Activated T-cell treated with anti-CD3 and anti-CD28 coated beads, Interleukin-2, amount 50 U/mL, for 72 hours (primary cell): ENCODE data around the gene LIN37. TPM values are rescaled to one million over a fixed set of nuclear protein-coding genes. Genes with fewer than 3 reads are reported as not detected.

Experiments
- ATAC-seq, 2 donors: fragments of 150-1000 bp; cut with Tn5 transposase; replicated peaks in 1 of 2; 2 replicates each; pipeline ENCODE4 v1.10.0; 2021; ENCODE audit warnings: moderate library complexity in 2 of 2, mild to moderate bottlenecking in 1 of 2
- DNase-seq, 2 donors: peaks; one replicate each; pipeline ENCODE4 v3.0.0; 2021 to 2022; ENCODE audit warnings: mixed read lengths in 1 of 2
- H3K27ac Mint-ChIP-seq: one replicate; pipeline ENCODE4 v1.8.0; 2022; ENCODE audit warnings: mild to moderate bottlenecking, moderate library complexity, mixed read lengths
- H3K27me3 Mint-ChIP-seq: one replicate; pipeline ENCODE4 v1.8.0; 2022; ENCODE audit warnings: low read depth, mixed read lengths
- H3K36me3 Mint-ChIP-seq, 2 donors: one replicate each; pipeline ENCODE4 v1.8.0; 2022; ENCODE audit warnings: mixed read lengths in 2 of 2, mild to moderate bottlenecking in 1 of 2; ENCODE audit not compliant: insufficient read depth in 2 of 2
- H3K4me1 Mint-ChIP-seq: one replicate; pipeline ENCODE4 v1.8.0; 2022; ENCODE audit warnings: low read depth, mixed read lengths
- H3K4me3 Mint-ChIP-seq, 2 donors: one replicate each; pipeline ENCODE4 v1.8.0; 2022; ENCODE audit warnings: mild to moderate bottlenecking in 2 of 2, mixed read lengths in 2 of 2, moderate library complexity in 2 of 2
- H3K9me3 Mint-ChIP-seq, 2 donors: one replicate each; pipeline ENCODE4 v1.8.0; 2022; ENCODE audit warnings: mixed read lengths in 2 of 2
- total RNA-seq, 2 donors: library from RNA; stranded (reverse); gene quantifications; one replicate each; pipeline ENCODE4 v1.2.3, GENCODE V29; 2022

Gene LIN37
- total RNA-seq, 2 donors from 2014 or later: 11.4 to 14.3 TPM

GRCh38 chr19:35781650-35782049 lies 33.3 kb downstream of the LIN37 start:
- H3K4me3 Mint-ChIP-seq: no peak overlapping the region
- no peaks in the 10 kb centered on the region for H3K9me3 Mint-ChIP-seq
- no peak for DNase-seq
- no peak overlapping the region for H3K27ac Mint-ChIP-seq
- H3K36me3 Mint-ChIP-seq: peaks cover 0 to 3% of the 10 kb centered on the region in 2 donors
- H3K4me1 Mint-ChIP-seq: peaks cover 4% of the 10 kb centered on the region
- H3K27me3 Mint-ChIP-seq: no peaks in the 10 kb centered on the region
- ATAC-seq: no peak

- no peak for DNase-seq
- Mint-ChIP-seq H3K9me3 (no peaks in the 10 kb centered on the region), H3K36me3 (peaks cover 0 to 3% of the 10 kb centered on the region in 2 donors), H3K4me1 (no peaks in the 10 kb centered on the region), H3K27me3 (no peaks in the 10 kb centered on the region), H3K27ac (no peak overlapping the region), H3K4me3 (no peak overlapping the region)
- ATAC-seq: no peak
Observed at GRCh38 chr19:35782589-35782988, 34.2 kb downstream of the LIN37 start.

DNA sequence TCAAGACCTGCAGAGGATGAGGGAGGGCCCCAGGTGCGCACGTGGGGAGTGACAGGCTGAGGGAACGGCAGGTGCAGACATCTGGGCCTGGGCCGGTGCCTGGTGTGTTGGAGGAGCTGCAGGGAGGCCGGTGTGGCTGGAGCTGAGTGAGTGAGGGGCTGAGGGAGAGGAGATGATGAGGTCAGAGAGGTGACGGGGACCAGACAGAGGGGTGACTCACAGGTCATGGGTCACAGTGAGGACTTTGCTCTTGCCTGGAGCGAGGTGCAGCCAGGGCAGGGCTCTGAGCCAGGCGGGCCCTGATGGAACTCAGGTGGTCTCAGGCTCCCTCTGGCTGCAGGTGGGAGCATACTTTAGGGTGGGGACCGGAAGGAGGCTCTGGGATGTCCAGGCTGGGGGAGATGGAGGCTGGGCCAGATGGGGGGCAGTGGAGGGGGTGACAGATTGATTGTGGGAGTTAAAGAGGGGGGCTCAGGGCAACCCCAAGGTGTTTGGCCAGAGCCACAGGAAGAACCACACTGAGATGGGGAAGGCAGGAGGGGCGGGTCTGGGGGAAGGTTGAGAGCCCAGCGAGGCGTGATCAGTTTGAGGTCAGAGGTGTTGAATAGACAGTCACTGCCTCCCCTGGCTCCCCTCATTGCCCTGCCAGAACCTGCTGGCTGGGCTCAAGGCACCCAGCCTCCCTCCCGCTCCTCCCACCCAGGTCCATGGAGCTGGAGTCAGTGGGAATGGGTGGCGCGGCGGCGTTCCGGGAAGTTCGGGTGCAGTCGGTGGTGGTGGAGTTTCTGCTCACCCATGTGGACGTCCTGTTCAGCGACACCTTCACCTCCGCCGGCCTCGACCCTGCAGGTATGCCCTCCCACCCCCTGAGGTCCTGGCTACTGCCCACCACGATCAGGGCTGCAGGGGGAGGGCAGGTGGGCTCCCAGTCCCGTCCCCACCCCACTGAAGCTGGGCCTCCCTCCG lies 35.4 kb downstream of the LIN37 start:
- H3K36me3 Mint-ChIP-seq: peaks cover 0 to 3% of the 10 kb centered on the region in 2 donors
- no peak overlapping the region for H3K4me3 Mint-ChIP-seq
- no peak overlapping the region for H3K27ac Mint-ChIP-seq
- H3K27me3 Mint-ChIP-seq: no peaks in the 10 kb centered on the region
- no peaks in the 10 kb centered on the region for H3K4me1 Mint-ChIP-seq
- H3K9me3 Mint-ChIP-seq: no peaks in the 10 kb centered on the region
- peak in 1 of 2 donors; percentile 26 for ATAC-seq
- no peak for DNase-seq

GRCh38 chr19:35784503-35785338 lies 36.3 kb downstream of the LIN37 start:
- ATAC-seq (no peak), DNase-seq (no peak)
- Mint-ChIP-seq H3K27me3 (no peaks in the 10 kb centered on the region), H3K27ac (no peak overlapping the region), H3K9me3 (no peaks in the 10 kb centered on the region), H3K36me3 (peaks cover 0 to 3% of the 10 kb centered on the region in 2 donors), H3K4me3 (no peak overlapping the region), H3K4me1 (no peaks in the 10 kb centered on the region)

GRCh38 chr19:35785339-35785627 lies 36.9 kb downstream of the LIN37 start:
- Mint-ChIP-seq H3K36me3 (peaks cover 0 to 3% of the 10 kb centered on the region in 2 donors), H3K9me3 (no peaks in the 10 kb centered on the region), H3K4me3 (no peak overlapping the region), H3K27ac (no peak overlapping the region), H3K4me1 (no peaks in the 10 kb centered on the region), H3K27me3 (no peaks in the 10 kb centered on the region)
- ATAC-seq (no peak), DNase-seq (no peak)

DNA sequence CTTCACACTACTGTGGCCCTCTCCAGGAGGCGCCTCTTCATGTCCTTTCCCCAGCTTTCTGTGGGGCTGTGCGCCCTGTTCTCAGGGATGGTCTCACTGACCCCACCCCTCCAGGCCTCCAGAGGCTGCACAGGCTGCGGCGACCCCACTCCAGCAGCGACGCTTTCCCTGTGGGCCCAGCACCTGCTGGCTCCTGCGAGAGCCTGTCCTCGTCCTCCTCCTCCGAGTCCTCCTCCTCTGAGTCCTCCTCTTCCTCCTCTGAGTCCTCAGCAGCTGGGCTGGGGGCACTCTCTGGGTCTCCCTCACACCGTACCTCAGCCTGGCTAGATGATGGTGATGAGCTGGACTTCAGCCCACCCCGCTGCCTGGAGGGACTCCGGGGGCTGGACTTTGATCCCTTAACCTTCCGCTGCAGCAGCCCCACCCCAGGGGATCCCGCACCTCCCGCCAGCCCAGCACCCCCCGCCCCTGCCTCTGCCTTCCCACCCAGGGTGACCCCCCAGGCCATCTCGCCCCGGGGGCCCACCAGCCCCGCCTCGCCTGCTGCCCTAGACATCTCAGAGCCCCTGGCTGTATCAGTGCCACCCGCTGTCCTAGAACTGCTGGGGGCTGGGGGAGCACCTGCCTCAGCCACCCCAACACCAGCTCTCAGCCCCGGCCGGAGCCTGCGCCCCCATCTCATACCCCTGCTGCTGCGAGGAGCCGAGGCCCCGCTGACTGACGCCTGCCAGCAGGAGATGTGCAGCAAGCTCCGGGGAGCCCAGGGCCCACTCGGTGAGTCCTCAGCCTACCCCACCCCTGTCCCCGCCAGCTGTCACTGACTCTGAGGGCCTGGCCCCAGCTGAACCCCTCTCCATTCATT lies 38.2 kb downstream of the LIN37 start:
- no peak overlapping the region for H3K27ac Mint-ChIP-seq
- ATAC-seq (no peak), DNase-seq (no peak)
- H3K9me3 Mint-ChIP-seq: no peaks in the 10 kb centered on the region
- H3K4me3 Mint-ChIP-seq: no peak overlapping the region
- H3K4me1 Mint-ChIP-seq: no peaks in the 10 kb centered on the region
- H3K36me3 Mint-ChIP-seq: peaks cover 0 to 3% of the 10 kb centered on the region in 2 donors
- H3K27me3 Mint-ChIP-seq: no peaks in the 10 kb centered on the region

- ATAC-seq (no peak), DNase-seq (no peak)
- no peaks in the 10 kb centered on the region for H3K4me1 Mint-ChIP-seq
- H3K27me3 Mint-ChIP-seq: no peaks in the 10 kb centered on the region
- no peak overlapping the region for H3K27ac Mint-ChIP-seq
- H3K9me3 Mint-ChIP-seq: no peaks in the 10 kb centered on the region
- no peak overlapping the region for H3K4me3 Mint-ChIP-seq
- H3K36me3 Mint-ChIP-seq: peaks cover 0 to 3% of the 10 kb centered on the region in 2 donors
Observed at GRCh38 chr19:35787227-35787799, 38.9 kb downstream of the LIN37 start.

DNA sequence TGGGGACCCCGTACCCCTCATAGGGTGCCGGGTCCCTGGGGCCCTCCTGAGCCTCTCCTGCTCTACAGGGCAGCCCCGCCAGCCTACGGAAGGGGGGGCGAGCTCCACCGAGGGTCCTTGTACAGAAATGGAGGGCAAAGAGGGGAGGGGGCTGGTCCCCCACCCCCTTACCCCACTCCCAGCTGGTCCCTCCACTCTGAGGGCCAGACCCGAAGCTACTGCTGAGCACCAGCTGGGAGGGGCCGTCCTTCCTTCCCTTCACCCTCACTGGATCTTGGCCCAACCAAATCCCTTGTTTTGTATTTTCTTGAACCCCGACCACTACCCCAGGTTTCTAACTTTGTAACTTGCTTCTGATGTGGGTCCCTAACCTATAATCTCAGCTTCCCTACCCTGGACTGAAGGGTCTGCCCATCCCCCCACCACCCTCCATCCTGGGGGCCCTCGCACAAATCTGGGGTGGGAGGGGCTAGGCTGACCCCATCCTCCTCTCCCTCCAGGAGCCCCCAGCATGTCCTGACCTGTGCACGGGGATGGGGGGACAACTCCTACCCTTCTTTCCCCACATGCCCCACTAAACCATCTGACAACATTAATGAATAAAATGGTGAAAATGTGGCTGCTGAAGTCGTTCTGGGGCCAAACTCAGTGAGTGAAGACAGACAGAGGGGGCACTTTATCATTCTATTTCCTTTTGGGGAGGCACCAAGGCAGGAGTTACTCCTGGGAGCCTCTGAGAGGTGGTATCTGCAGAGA lies 40.0 kb downstream of the LIN37 start:
- H3K27me3 Mint-ChIP-seq: no peaks in the 10 kb centered on the region
- H3K4me1 Mint-ChIP-seq: no peaks in the 10 kb centered on the region
- no peak overlapping the region for H3K27ac Mint-ChIP-seq

GRCh38 chr19:35789195-35789977 lies 41.0 kb downstream of the LIN37 start:
- Mint-ChIP-seq H3K9me3 (no peaks in the 10 kb centered on the region), H3K4me3 (no peak overlapping the region), H3K4me1 (no peaks in the 10 kb centered on the region), H3K36me3 (no peaks in the 10 kb centered on the region), H3K27ac (no peak overlapping the region), H3K27me3 (no peaks in the 10 kb centered on the region)
- DNase-seq (no peak), ATAC-seq (no peak)

More for the DNA sequence above, 40.0 kb downstream of the LIN37 start:
- no peak for ATAC-seq
- no peaks in the 10 kb centered on the region for H3K9me3 Mint-ChIP-seq
- H3K4me3 Mint-ChIP-seq: no peak overlapping the region
- H3K36me3 Mint-ChIP-seq: no peaks in the 10 kb centered on the region
- no peak for DNase-seq

- no peak overlapping the region for H3K4me3 Mint-ChIP-seq
- DNase-seq (no peak), ATAC-seq (no peak)
- H3K27me3 Mint-ChIP-seq: no peaks in the 10 kb centered on the region
- H3K9me3 Mint-ChIP-seq: no peaks in the 10 kb centered on the region
- no peak overlapping the region for H3K27ac Mint-ChIP-seq
- no peaks in the 10 kb centered on the region for H3K4me1 Mint-ChIP-seq
- H3K36me3 Mint-ChIP-seq: no peaks in the 10 kb centered on the region
Observed at GRCh38 chr19:35789978-35790944, 41.9 kb downstream of the LIN37 start.
